HG03571 (cell line): ENCODE measurements around the gene ELF5.

Experiments used
- ATAC-seq: cut with Tn5 transposase; IDR thresholded peaks from one replicate; pipeline ENCODE4 v1.9.1; 2021; ENCODE audit not compliant: unreplicated experiment

The ELF5 gene

GRCh38 chr11:34523053-34523452 lies 9.5 kb upstream of the ELF5 start:
- no peak for ATAC-seq

- no peak for ATAC-seq
These were observed 8.6 kb upstream of the ELF5 start for GRCh38 chr11:34522188-34522587.

GRCh38 chr11:34521265-34521664 lies 7.7 kb upstream of the ELF5 start:
- no peak for ATAC-seq

GRCh38 chr11:34519595-34520235 lies 6.1 kb upstream of the ELF5 start:
- ATAC-seq: no peak

- no peak for ATAC-seq
These were observed 2.9 kb upstream of the ELF5 start for GRCh38 chr11:34516247-34517040.

- ATAC-seq: no peak
These were observed 1.0 kb upstream of the ELF5 start for GRCh38 chr11:34514597-34514996.

GRCh38 chr11:34512840-34513681 lies 533 bp downstream of the ELF5 start:
- peak; percentile 86 for ATAC-seq

GRCh38 chr11:34510673-34511072 lies 2.9 kb downstream of the ELF5 start:
- ATAC-seq: no peak

GRCh38 chr11:34510218-34510617 lies 3.4 kb downstream of the ELF5 start:
- no peak for ATAC-seq

GRCh38 chr11:34509336-34509876 lies 4.2 kb downstream of the ELF5 start:
- no peak for ATAC-seq

- ATAC-seq: no peak
These were observed 5.1 kb downstream of the ELF5 start for GRCh38 chr11:34508524-34508923.

- no peak for ATAC-seq
These were observed 6.0 kb downstream of the ELF5 start for GRCh38 chr11:34507610-34508009.

GRCh38 chr11:34507156-34507555 lies 6.4 kb downstream of the ELF5 start:
- no peak for ATAC-seq

- ATAC-seq: no peak
These were observed 7.7 kb downstream of the ELF5 start for GRCh38 chr11:34505874-34506273.

GRCh38 chr11:34502949-34503348 lies 10.6 kb downstream of the ELF5 start:
- no peak for ATAC-seq

- ATAC-seq: no peak
These were observed 11.6 kb downstream of the ELF5 start for GRCh38 chr11:34501949-34502348.

GRCh38 chr11:34501500-34501899 lies 12.1 kb downstream of the ELF5 start:
- ATAC-seq: no peak

- ATAC-seq: no peak
These were observed 13.7 kb downstream of the ELF5 start for GRCh38 chr11:34499719-34500500.

- no peak for ATAC-seq
These were observed 17.7 kb downstream of the ELF5 start for GRCh38 chr11:34495724-34496377.

- ATAC-seq: no peak
These were observed 18.3 kb downstream of the ELF5 start for GRCh38 chr11:34495239-34495723.
